DND-41 (cell line): ENCODE measurements around the gene GPR171.

Source experiments
- EZH2 ChIP-seq: IDR thresholded peaks from 3 replicates; pipeline ENCODE4 v1.6.1; 2012; ENCODE audit warnings: borderline replicate concordance, low read depth, mild to moderate bottlenecking, moderate library complexity, low read length, inconsistent platforms; ENCODE audit not compliant: severe bottlenecking
- TF ChIP-seq, protein P1 (sequence below): IDR thresholded peaks from 2 replicates; pipeline ENCODE4 v1.5.1; 2012; ENCODE audit warnings: borderline replicate concordance, low read length, moderate library complexity, mild to moderate bottlenecking; ENCODE audit not compliant: poor library complexity, severe bottlenecking; ENCODE audit errors: extremely low read depth

DNA sequence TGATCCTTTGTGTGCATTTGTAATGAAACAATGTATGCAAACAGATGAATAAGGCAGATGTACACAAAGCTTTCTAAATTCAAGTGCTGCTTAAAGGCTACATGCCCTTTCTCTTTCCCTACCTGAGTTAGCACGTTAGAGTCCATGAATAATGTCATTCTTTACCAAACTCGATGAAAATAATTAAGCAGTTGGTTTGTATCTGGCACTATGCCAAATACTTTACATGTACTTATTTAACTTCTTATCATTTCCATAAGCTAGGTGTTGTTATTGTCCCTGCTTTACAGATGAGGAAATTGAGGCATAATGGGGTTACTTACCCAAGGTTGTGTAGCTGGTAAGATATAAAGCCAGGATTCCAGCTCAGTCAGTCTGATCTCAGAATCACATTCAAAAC lies 2.4 kb downstream of the GPR171 start:
- TF ChIP-seq, protein P1, sequence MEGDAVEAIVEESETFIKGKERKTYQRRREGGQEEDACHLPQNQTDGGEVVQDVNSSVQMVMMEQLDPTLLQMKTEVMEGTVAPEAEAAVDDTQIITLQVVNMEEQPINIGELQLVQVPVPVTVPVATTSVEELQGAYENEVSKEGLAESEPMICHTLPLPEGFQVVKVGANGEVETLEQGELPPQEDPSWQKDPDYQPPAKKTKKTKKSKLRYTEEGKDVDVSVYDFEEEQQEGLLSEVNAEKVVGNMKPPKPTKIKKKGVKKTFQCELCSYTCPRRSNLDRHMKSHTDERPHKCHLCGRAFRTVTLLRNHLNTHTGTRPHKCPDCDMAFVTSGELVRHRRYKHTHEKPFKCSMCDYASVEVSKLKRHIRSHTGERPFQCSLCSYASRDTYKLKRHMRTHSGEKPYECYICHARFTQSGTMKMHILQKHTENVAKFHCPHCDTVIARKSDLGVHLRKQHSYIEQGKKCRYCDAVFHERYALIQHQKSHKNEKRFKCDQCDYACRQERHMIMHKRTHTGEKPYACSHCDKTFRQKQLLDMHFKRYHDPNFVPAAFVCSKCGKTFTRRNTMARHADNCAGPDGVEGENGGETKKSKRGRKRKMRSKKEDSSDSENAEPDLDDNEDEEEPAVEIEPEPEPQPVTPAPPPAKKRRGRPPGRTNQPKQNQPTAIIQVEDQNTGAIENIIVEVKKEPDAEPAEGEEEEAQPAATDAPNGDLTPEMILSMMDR, result no peak
- TF ChIP-seq EZH2, result no peak
